Chondrocyte (in vitro differentiated cells): ENCODE results near the gene MMGT1. TPM values are rescaled to one million over a fixed set of nuclear protein-coding genes. Genes with fewer than 3 reads are reported as not detected.
A peak's percentile ranks its signal among the peaks of the same experiment; 100 is the strongest.

Experiments used
- DNase-seq: peaks from one replicate; pipeline ENCODE4 v3.0.0; 2021; ENCODE audit warnings: mixed read lengths, low spot score
- H3K27ac Mint-ChIP-seq: one replicate; pipeline ENCODE4 v1.8.0; 2021; ENCODE audit warnings: mild to moderate bottlenecking, moderate library complexity, mixed read lengths; ENCODE audit not compliant: unreplicated experiment
- H3K27me3 Mint-ChIP-seq: 2 replicates; pipeline ENCODE4 v1.8.0; 2021; ENCODE audit warnings: low read depth, mixed read lengths
- H3K36me3 Mint-ChIP-seq: 2 replicates; pipeline ENCODE4 v1.8.0; 2021; ENCODE audit warnings: low read depth, mixed read lengths
- H3K4me1 Mint-ChIP-seq: 2 replicates; pipeline ENCODE4 v1.8.0; 2021; ENCODE audit warnings: low read depth, mild to moderate bottlenecking, mixed read lengths
- H3K4me3 Mint-ChIP-seq: one replicate; pipeline ENCODE4 v1.8.0; 2021; ENCODE audit warnings: mild to moderate bottlenecking, moderate library complexity, mixed read lengths; ENCODE audit not compliant: unreplicated experiment
- H3K9me3 Mint-ChIP-seq: 2 replicates; pipeline ENCODE4 v1.8.0; 2021; ENCODE audit warnings: low read depth, mixed read lengths
- CTCF ChIP-seq: fragments of 200-600 bp; sonication (generic); IDR thresholded peaks from 2 replicates; pipeline ENCODE4 v1.5.0; 2021; ENCODE audit warnings: antibody characterized with exemption, mild to moderate bottlenecking, moderate library complexity
- long read RNA-seq: library from polyadenylated mRNA; stranded (forward); transcript quantifications from one replicate; pipeline ENCODE4 v2.0.0, GENCODE V29; 2021
- total RNA-seq: library from RNA; stranded (reverse); gene quantifications from 3 replicates; pipeline ENCODE4 v1.2.1, GENCODE V29; 2021

Gene MMGT1
- total RNA-seq = 25.4 to 28.9 TPM (median 27.6 TPM) in 3 replicates
- long read RNA-seq, transcript MMGT1-201 (4 exons, 3,738 nt) = major isoform, 14 of 15 reads
- long read RNA-seq, partial matches to known transcripts = 1 of 15 reads
- long read RNA-seq, other reads (novel, unspliced or antisense) = 0 of 15 reads

- no peaks in the 10 kb centered on the region for H3K36me3 Mint-ChIP-seq
- H3K9me3 Mint-ChIP-seq = peaks cover 2% of the 10 kb centered on the region
- peak; percentile 92 for DNase-seq
- peak within 1 kb of the TSS; percentile 100 for H3K27ac Mint-ChIP-seq
- no peak for TF ChIP-seq CTCF
- H3K4me3 Mint-ChIP-seq = peak within 1 kb of the TSS; percentile 91
- H3K27me3 Mint-ChIP-seq = no peaks in the 10 kb centered on the region
- peaks cover 26% of the 10 kb centered on the region for H3K4me1 Mint-ChIP-seq
Observed at GRCh38 chrX:135973548-135974278, at the start of gene MMGT1. MMGT1 (minus strand) TSS chrX:135973988; CDS start chrX:135973675, 313 bp downstream.

GRCh38 chrX:136021903-136022302 is 48.1 kb upstream of the MMGT1 start:
- Mint-ChIP-seq H3K4me1 (no peaks in the 10 kb centered on the region), H3K36me3 (peaks cover 2% of the 10 kb centered on the region), H3K27ac (no peak overlapping the region), H3K9me3 (no peaks in the 10 kb centered on the region), H3K27me3 (no peaks in the 10 kb centered on the region), H3K4me3 (no peak overlapping the region)
- TF ChIP-seq CTCF = no peak
- no peak for DNase-seq

GRCh38 chrX:136021160-136021559 is 47.4 kb upstream of the MMGT1 start:
- Mint-ChIP-seq H3K36me3 (peaks cover 2% of the 10 kb centered on the region), H3K27ac (no peak overlapping the region), H3K4me3 (no peak overlapping the region), H3K27me3 (no peaks in the 10 kb centered on the region), H3K9me3 (no peaks in the 10 kb centered on the region), H3K4me1 (no peaks in the 10 kb centered on the region)
- DNase-seq = no peak
- no peak for TF ChIP-seq CTCF

GRCh38 chrX:136019226-136019625 is 45.4 kb upstream of the MMGT1 start:
- H3K27me3 Mint-ChIP-seq = no peaks in the 10 kb centered on the region
- no peak for DNase-seq
- H3K4me3 Mint-ChIP-seq = no peak overlapping the region
- peaks cover 2% of the 10 kb centered on the region for H3K36me3 Mint-ChIP-seq
- no peaks in the 10 kb centered on the region for H3K9me3 Mint-ChIP-seq
- no peak for TF ChIP-seq CTCF
- no peaks in the 10 kb centered on the region for H3K4me1 Mint-ChIP-seq
- H3K27ac Mint-ChIP-seq = no peak overlapping the region

- Mint-ChIP-seq H3K4me3 (no peak overlapping the region), H3K36me3 (peaks cover 2% of the 10 kb centered on the region), H3K9me3 (no peaks in the 10 kb centered on the region), H3K4me1 (no peaks in the 10 kb centered on the region), H3K27me3 (no peaks in the 10 kb centered on the region), H3K27ac (no peak overlapping the region)
- no peak for TF ChIP-seq CTCF
- no peak for DNase-seq
Observed at GRCh38 chrX:136016881-136017280, 43.1 kb upstream of the MMGT1 start.
